ENCODE measurements around the gene NUDT21.
"Not testable (repeated sequence)": the region's sequence is repeated elsewhere in the genome, so short reads cannot be mapped to it uniquely, and the experiment has no call there.

Gene NUDT21

DNA sequence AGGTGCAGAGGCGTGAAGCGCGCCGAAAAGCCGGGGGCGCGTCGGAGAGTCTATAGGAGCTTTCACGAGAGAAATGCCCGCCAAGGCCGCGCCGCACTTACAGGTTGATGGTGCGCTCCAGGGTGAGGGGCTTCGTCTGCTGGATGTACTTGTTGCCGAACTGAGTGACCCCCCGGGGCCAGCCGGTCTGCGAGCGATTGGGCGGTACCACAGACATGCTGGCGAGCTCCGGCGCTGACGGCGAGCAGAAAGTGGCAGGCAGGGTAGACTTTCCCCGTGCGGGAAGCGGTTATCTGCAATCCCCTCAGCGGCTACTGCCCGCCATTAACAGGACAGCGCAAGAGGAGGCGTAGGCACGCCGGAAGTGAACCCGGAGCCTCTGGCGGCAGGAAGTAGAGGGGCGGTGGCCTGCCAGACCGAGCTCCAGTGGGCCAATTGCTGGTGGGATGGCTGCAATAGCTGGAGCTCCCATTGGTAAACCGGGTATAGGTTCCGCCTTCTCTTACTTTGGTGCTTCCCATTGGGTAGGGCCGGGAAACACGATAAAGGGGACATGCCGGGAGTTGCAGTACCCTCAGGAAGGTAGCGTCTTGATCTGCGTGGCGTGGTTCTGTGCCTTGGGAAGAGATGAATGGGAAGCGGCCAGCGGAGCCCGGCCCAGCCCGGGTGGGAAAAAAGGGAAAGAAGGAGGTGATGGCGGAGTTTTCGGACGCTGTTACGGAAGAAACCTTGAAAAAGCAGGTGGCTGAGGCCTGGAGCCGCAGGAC is at the start of gene NUDT21, which contains the start of gene OGFOD1:
NUDT21 (minus strand) TSS at position 347 of the 767 bp plus-strand sequence; CDS start at position 217, 130 bp downstream.
OGFOD1 (plus strand) TSS at position 569 of the 767 bp plus-strand sequence; CDS start at position 628, 59 bp downstream.
- DNase-seq = peak; percentile 91

DNA sequence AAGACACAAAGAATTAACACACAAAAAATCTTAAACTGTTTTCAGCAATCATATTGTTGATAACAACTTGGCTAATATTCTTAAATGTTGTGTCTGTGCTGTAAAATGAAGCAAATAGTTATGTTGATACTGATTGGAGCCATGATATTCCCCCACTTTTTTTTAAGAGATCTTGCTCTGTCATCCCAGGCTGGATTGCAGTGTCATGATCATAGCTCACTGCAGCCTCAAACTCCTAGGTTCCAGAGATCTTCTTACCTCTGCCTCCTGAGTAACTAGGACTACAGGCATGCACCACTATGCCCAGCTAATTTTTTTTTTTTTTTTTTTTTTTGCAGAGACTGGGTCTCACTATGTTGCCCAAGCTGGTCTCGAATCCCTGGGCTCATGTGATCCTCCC is 42.7 kb upstream of the NUDT21 start:
- no peak for DNase-seq

DNA sequence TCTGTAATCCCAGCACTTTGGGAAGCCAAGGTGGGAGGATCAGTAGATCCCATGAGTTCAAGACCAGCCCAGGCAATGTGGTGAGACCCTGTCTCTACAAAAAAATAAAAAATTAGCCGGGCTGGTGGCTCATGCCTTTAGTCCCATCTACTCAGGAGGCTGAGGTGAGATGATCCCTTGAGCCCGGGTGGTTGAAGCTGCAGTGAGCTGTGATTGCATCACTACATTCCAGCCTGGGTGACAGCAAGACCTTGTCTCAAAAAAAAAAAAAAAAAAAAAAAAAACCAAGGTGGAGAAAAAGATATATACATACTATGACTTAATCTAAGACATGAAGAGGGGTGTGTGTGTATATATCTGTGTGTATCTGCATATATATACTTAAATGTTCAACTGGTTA is 42.0 kb upstream of the NUDT21 start:
- DNase-seq = no peak

DNA sequence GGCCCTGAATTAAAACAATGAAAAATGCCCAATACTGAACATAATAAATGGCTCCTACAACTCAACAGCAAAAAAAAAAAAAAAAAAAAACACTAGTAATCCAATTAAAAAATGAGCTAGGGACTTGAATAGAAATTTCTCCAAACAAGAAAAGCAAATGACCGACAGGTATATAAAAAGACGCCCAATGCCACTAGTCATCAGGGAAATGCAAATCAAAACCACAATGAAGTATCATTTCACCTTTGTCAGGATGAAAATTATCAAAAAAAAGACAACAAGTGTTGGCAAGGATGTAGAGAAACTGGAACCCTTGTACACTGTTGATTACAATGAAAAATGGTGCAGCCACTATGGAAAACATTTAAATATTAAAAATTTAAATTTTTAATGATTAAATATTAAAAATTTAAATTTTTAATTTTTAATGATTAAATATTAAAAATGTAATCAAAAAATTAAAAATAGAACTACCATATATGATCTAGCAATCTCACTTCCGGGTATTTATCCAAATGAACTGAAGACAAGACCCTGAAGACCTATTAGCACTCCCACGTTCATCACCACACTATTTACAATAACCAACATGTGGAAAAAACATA is 40.6 kb upstream of the NUDT21 start:
- no peak for DNase-seq

DNA sequence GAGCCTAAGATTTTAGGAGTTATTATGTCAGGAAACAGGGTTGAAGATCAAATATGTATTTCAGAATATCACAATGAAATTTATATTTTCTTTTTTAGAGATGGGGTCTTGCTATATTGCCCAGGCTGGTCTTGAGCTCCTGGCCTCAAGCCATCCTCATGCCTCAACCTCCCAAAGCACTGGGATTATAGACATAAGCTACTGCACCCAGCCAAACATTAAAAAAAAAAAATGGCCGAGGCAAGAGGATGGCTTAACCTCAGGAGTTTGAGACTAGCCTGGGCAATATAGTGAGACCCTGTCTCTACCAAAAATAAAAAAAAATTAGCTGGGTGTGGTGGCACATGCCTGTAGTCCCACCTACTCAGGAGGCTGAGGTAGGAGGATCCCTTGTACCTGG is 37.7 kb upstream of the NUDT21 start:
- not testable (repeated sequence) for DNase-seq

DNA sequence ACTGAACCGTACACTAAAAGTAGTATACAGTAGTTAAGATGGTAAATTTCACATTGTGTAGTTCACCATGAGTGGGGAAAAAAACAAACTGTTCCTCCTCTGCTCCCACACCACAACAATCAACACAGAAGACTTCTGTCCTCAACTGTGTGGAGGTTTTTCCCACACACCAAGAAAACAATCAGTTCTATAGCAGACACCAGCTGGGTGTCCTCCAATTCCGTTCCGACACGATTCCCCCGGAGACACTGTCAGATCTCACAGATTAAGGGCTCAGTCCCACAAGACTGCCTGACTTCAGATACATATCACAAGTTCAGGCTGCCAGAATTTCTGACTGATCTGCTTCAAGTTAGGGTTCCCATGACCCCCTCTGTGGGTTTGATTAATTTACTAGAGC is 36.9 kb upstream of the NUDT21 start:
- DNase-seq = no peak

DNA sequence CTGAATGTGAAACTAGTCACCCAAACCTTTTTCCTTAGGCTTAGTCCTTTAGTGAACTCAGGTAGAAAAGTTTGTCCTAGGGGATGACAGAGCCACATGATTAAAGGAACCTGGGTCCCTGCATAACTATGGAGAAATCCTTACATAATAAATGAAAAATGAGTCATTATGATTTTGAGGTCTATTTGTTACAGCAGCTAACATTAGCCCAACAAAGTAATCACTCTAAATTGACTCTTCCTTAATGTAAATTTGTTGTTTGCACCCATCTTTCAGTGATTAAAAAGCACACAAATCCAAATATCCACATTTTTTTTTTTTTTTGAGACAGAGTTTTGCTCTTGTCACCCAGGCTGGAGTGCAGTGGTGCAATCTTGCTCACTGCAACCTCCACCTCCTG is 32.3 kb upstream of the NUDT21 start:
- DNase-seq = no peak

DNA sequence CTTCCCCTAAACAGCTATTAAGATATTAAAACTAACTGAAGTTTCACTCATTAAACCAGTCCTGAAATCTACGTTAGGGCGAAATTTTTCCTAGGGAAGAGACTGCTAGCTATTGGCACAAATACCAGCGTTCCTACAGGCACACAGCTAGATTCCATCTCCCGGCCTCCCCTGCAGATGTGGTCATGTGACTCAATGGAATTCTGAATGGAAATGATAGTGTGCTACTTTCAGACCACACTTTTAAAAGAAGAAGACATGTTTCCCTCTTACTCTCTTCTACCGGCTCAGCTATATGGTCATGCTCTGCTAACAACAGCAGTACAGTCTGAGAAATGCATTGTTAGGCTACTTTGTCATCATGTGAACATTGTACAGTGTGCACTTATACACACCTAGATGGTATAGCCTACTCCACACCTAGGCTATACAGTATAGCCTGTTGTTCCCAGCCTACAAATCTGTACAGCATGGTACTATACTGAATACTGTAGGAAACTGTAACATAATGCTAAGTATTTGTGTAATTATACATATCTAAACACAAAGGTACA is 31.6 kb upstream of the NUDT21 start:
- no peak for DNase-seq

DNA sequence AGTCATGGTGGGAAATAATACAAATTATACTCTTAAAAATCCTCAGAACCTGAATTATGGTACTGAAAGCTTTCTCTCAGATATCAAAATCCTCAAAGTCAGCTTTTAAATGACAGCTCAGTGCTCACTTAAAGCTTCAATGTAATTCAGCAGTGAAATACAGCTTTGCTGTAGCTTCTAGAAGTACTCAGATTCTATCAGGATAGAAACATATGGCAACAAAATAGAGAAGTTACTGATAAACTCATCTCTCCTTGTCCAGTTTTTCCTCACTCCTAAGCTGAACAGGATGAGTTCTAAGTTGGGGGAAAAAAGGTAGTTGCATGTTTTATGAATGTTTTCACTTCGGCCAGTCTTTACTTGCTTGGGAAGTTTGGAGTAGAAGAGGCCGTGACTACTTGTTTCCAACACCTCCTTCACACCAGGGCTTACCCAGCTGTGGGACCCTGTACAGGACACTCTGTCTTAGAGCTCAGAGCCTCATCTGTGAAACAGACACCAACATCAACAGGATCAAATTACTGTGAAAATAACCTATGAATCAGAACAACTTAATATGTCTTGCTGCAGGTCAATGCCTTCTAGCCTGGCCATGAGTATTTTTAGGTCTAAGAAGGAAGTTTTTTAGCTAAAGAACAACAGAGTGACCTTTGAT is 30.5 kb upstream of the NUDT21 start:
- no peak for DNase-seq

DNA sequence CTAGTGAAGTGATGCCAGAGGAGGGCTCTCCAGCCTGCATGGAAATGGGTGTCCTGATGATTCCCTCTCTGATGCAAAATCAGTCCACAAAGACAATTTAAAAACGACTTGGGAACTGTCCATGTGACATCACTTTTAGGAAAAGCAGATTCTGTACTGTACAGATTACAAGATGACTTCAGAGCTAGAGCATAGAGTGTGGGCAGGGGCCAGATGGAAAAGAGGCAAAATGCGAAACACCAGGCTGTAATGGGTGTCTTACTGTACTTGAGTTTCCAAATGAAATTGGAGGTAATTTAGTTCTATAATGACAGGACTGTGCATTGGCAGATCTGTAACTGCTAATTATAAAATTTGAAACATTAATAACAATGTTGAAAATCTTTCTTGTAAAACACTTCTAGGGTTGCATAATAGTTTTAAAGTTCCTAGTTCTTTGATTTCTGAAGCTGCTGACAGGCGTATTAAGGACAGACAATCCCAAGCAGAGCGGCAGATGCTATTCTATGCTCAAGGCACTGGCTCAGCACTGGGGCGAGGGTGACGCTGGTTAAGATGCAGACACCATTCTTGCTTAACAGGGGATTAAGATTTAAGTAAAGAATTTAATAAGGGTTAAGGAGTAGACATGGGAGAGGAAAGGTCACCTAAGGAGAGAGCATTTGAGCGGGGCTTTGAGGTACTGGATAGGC is 29.8 kb upstream of the NUDT21 start:
- DNase-seq = no peak

DNA sequence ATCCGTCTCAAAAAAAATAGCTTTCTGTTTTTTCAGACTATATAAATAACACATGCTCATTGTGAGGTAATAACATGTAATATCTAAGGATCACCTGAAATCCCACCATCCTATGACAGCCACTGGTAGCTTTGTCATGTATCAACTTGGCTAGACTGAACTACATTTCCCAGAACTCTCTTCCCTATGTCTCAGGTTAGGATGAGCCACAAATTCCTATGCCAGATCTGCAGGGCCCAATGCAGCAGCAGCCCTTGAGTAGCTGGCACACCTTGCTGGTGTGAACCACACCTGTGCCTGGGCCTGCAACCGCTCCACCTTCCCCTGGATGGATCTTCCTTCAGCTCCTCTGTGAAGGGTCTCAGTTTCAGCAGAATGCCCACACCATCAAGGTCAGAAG is 28.3 kb upstream of the NUDT21 start:
- no peak for DNase-seq

DNA sequence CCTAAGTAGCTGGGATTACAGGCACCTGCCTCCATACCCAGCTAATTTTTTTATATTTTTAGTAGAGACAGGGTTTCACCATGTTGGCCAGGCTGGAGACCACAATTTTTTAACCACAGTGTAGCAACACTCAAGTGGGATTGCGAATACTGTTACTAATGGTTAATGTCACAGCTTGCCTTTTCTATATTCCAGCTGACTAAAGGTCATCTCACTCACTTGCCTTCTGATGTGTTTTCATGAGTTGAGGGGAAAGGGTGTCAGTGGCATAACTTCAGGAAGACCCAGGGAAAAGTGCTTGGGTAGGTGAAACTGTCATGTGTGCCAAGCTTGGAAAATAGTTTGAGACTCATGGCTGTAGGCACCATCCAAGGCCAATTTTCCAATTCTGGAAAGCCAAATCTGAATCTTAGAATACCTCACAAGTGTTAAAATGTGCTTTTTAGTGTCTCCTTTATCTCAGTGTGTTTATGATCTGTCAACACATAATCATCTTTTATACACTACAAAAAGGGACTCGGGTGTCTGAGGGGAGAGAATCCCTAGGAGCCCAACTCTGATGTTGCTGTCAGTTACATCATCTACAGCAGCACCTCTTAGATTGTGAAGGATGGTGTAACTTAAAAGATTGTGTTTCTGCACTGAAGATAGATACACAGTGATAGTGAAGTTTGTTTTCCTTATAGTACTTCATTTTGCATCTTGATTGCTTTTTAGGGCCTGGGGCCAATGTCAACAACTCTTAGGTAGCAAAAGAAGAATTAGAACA is 27.3 kb upstream of the NUDT21 start:
- no peak for DNase-seq

DNA sequence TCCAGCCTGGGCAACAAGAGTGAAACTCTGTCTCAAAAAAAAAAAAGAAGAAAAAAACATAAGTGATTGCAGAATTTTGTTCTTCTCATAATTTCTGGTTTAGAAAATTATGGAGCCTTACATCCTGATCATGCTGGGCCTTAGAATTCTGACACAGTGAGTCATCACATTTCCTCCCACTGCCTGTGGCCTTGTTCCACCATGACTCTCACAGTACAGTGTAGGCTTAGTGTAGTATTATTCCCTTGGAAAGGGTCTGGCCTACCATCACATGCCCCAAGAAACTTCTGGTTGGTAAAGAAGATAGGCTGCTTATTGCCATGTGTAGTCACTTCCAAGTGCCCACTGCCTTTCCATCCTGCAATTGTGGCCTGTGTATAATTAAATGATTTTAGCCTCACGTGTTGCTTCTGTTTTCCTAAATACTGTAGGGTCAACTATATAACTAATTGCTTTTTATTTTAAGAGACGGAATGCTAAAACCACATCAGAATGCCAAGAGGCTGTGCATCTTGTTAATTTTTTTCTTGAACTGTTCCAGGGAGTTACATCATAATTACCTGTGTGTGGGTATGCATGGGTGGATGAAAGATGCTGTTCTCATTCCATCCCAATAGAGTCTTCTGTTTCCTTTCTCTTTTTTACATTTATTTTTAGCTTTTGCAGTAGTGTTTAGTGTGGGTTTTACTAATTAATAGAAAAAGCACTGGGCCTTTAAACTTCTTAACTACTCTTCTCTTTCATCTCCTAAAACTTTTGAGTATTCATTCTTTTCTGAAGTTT is 26.2 kb upstream of the NUDT21 start:
- no peak for DNase-seq

DNA sequence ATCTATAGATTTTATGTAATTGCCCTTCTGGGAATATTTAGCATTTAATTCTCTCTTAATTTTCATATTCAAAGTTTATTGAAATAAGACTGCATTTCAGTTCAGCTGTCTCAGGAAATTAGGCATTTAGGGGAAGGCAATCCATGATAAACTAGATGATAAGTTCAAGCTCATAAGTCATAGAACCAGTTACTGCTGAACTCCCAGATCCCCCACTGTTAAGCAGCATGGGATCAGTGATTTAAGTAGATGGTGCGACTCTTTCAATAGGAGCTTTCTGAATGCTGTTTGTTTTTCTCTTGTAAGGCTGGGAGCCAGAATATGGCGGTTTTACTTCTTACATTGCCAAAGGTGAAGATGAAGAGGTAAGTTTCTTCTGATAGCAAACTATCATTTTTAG is 24.1 kb upstream of the NUDT21 start:
- no peak for DNase-seq

DNA sequence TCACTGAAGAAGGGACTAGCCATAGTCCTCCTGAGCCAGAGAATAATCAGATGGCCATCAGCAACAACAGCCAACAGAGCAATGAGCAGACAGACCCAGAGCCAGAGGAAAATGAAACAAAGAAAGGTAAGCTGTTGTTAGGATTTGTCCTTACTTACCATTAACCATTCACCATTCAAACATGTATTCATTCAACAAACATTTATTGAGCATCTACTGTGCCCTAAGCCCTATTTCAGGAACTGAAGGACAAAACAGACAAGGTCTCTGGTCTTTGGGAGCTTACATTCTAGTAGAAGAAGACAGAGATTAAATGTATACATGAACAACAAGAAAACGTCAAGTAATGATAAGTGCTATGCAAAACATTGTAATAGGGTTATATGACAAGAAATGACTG is 19.5 kb upstream of the NUDT21 start:
- no peak for DNase-seq

DNA sequence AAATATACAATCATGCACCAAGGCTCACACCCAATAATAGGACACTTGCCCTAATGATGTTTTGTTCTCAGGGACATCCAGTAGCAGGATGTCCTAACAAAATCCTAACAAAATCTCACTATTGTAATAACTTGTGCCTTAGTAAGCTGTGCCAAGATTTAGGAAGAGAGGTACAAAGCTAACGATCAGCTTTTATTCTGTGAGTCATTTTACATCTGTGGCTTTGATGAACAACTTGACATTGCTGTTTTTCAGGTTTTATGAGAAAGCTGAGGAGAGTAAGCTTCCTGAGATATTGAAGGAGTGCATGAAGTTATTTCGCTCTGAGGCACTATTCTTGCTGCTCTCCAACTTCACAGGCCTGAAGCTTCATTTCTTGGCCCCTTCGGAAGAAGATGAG is 19.1 kb upstream of the NUDT21 start:
- no peak for DNase-seq

DNA sequence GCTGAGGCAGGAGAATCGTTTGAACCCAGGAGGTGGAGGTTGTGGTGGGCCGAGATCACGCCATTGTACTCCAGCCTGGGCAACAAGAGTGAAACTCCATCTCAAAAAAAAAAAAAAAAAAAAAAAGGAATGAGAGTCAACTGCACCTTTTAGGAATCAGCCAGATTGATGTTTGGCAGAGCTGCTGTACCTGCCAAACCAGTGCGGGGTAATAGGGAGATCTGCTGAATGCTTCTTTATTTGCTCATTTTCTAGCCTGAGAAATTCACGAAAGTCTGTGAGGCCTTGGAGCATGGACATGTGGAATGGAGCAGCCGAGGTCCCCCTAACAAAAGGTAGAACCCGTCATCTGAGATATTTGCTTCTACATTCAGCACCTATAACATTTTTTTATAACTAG is 18.6 kb upstream of the NUDT21 start:
- DNase-seq = no peak

DNA sequence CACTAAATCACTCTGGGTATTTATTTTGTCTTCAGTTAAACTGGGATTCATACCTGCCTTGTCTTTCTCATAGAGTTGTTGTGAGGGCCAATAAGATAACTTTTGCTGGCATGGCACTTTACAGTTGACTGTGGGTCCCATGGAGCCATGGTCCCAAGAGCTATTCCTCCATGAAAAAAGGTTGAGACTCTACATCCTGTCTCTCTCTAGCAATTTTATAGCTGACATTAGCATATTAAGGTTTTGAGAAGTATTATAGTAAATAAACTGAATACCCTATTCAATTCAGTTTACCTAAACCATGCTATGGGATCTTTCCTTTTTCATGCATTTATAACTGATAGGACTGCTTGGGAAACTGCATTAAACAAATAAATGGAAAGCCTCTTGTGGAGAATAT is 17.7 kb upstream of the NUDT21 start:
- DNase-seq = no peak

DNA sequence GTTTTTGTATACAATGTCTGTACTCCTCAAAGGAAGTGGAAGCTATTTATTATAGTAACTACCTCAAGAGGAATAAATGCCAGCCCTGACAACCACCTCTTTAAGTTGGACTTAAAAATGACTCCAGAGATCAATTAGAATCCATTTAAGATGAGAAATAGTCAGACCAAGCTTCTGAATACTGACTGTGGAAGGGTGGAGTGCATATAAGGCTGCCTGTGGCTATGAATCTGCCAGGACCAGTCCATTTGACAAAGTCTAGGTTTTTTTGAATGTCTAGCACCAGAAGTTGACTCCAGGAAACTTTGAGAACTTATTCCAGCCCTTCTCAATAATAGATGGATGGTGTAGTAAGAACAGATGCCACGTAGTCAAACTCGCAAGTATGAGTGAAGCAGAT is 15.2 kb upstream of the NUDT21 start:
- DNase-seq = no peak

DNA sequence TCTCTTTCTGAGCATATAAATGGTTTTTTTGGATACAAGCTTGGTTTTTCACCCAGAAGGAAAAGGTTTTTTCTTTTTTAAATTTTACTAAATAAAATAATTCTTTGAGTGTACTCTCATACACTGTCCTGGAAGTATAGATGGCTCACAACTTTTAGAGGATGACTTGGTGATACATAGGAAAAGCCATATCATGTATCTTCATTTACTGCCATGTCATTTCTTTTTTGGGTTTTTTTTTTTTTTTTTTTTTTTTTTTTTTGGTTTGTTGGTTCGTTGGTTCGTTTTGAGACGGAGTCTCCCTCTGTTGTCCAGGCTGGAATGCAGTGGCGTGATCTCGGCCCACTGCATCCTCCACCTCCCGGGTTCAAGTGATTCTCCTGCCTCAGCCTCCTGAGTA is 12.0 kb upstream of the NUDT21 start:
- no peak for DNase-seq

DNA sequence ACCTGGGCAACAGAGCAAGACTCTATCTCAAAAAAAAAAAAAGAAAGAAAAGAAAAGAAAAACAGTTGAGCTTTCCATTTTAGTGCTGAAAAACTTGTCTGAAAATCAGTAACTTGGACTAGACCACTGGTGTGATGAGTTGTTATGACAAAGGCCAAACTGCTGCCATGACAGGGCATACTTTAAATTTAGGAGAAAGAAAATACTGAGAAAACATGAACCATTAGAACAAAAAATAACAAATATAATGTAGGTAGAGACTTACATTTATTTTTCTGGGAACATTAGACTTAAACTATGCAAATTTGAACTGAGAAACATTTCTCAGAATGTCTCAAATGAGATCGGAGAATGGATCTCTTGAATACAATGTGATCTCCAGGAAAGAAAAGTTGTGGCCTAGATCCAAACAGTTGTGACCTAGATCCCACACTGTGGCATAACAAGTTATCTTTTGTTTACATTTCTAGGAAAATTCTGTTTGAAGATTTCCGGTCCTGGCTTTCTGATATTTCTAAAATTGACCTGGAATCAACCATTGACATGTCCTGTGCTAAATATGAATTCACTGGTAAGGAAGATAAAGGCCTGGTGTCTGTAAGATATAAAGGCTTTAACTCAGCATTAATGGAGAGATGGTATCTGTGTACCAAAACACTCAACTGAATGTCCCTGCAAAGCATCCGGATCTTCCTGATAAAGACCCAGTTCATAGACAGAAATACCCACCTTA is 11.1 kb upstream of the NUDT21 start:
- no peak for DNase-seq
